ENCODE data around the gene KLF11. TPM values are rescaled to one million over a fixed set of nuclear protein-coding genes. Genes with fewer than 3 reads are reported as not detected.

Gene KLF11
- total and polyA plus RNA-seq, 2 donors (not counting 3 experiments of a cell fraction or from before 2014, with no cell fraction given) = 10.5 to 11.3 TPM

DNA sequence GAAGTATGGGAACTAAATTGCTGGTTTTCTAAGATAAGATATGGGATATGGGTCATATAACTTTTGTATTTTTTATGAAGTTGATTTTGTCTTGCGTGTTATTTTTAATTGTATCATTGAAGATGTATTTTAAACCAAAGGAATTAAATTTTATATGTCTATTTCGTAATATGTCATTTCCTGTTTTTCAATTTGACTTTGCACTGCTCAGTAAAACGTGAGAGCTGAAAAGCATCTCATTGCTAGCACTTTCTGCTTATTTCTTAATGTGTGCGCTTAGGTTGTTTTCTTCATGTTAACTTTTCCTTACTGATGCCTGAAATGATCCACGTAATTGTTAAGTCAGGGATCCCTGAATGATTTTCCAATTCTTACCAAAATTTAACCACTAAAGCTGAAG lies 41.2 kb upstream of the KLF11 start:
- no peak for FAIRE-seq

GRCh38 chr2:10002681-10003080 lies 40.7 kb upstream of the KLF11 start:
- CTCF ChIA-PET = interaction anchor here (1.0 to 3.5 kb wide), 3 partner anchors 11 to 18 kb away, joined by 3 to 14 read pairs (median 3); no protein-coding TSS in a partner anchor
- dilution Hi-C loops (cut with MboI; ENCODE audit: extremely low pct_ligation_motif_present, low sequenced_read_pairs) (no loop called here), intact Hi-C loops (cut with micrococcal nuclease) (no loop called here)
- no peak overlapping the region for H3K4me3 ChIP-seq (replicated peaks in 1 of 3; ENCODE audit: insufficient read depth in 1 of 3, low read depth in 1 of 3, low read length in 3 of 3)
- no peaks in the 10 kb centered on the region for H3K9me3 ChIP-seq (replicated peaks; ENCODE audit: control insufficient read depth, insufficient read depth, low read length)
- TF ChIP-seq FOS (IDR thresholded peaks at IDR 0.05; ENCODE audit: borderline replicate concordance, insufficient read depth, low read length) (no peak), MYC (IDR thresholded peaks at IDR 0.05; ENCODE audit: low read depth, low read length) (no peak), POLR2AphosphoS5 (IDR thresholded peaks at IDR 0.05; ENCODE audit: insufficient read depth, low read depth, low read length) (no peak), JUN (IDR thresholded peaks at IDR 0.05; ENCODE audit: borderline replicate concordance, insufficient read depth, insufficient read length, low read depth) (no peak), POLR2A (IDR thresholded peaks at IDR 0.05; ENCODE audit: low read depth, low read length) (no peak), MAX (IDR thresholded peaks at IDR 0.05; ENCODE audit: insufficient read depth, insufficient read length) (no peak), EZH2 (IDR thresholded peaks at IDR 0.05; ENCODE audit: borderline replicate concordance, low read depth, low read length, severe bottlenecking) (no peak), GATA2 (IDR thresholded peaks at IDR 0.05; ENCODE audit: insufficient read depth, insufficient read length, low read depth, low read length) (no peak)
- TF ChIP-seq, protein P1, sequence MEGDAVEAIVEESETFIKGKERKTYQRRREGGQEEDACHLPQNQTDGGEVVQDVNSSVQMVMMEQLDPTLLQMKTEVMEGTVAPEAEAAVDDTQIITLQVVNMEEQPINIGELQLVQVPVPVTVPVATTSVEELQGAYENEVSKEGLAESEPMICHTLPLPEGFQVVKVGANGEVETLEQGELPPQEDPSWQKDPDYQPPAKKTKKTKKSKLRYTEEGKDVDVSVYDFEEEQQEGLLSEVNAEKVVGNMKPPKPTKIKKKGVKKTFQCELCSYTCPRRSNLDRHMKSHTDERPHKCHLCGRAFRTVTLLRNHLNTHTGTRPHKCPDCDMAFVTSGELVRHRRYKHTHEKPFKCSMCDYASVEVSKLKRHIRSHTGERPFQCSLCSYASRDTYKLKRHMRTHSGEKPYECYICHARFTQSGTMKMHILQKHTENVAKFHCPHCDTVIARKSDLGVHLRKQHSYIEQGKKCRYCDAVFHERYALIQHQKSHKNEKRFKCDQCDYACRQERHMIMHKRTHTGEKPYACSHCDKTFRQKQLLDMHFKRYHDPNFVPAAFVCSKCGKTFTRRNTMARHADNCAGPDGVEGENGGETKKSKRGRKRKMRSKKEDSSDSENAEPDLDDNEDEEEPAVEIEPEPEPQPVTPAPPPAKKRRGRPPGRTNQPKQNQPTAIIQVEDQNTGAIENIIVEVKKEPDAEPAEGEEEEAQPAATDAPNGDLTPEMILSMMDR (IDR thresholded peaks at IDR 0.05; ENCODE audit: extremely low read depth in 1 of 2, insufficient read depth in 1 of 2, low read depth in 1 of 2, low read length in 2 of 2) = no peak
- H2AFZ ChIP-seq (ENCODE audit: low read depth, low read length) = no peak overlapping the region
- DNase-seq (ENCODE audit: low read depth, low spot score) (no peak), FAIRE-seq (no peak)
- no peak overlapping the region for H3K9ac ChIP-seq (replicated peaks; ENCODE audit: extremely low read depth, insufficient read depth, low read length)
- H3K9me1 ChIP-seq (replicated peaks; ENCODE audit: control insufficient read depth, extremely low read depth, insufficient read depth, low read length) = no peaks in the 10 kb centered on the region
- H4K20me1 ChIP-seq (replicated peaks; ENCODE audit: control insufficient read depth, extremely low read depth, insufficient read depth, low read length) = no peaks in the 10 kb centered on the region
- POLR2A ChIA-PET = no interaction called here
- no peaks in the 10 kb centered on the region for H3K36me3 ChIP-seq (ENCODE audit: control insufficient read depth in 2 of 2, extremely low read depth in 1 of 2, insufficient read depth in 2 of 2, low read length in 2 of 2)
- no peaks in the 10 kb centered on the region for H3K27me3 ChIP-seq (ENCODE audit: control insufficient read depth in 2 of 2, insufficient read depth in 2 of 2, low read length in 2 of 2)
- H3K27ac ChIP-seq (ENCODE audit: insufficient read depth, low read depth, low read length) = no peak overlapping the region
- no TSS peak for BruUV-seq (replicated peaks)
- H3K4me1 ChIP-seq (ENCODE audit: control insufficient read depth, extremely low read depth, insufficient read depth, low read length) = no peaks in the 10 kb centered on the region
- H3K4me2 ChIP-seq (ENCODE audit: insufficient read depth, low read length) = no peak overlapping the region
- no peaks in the 10 kb centered on the region for H3K79me2 ChIP-seq (ENCODE audit: control insufficient read depth, insufficient read depth, low read length)

More for the DNA sequence above, 41.2 kb upstream of the KLF11 start:
- Histone ChIP-seq H3K4me1 (ENCODE audit: control insufficient read depth, extremely low read depth, insufficient read depth, low read length) (no peaks in the 10 kb centered on the region), H3K4me2 (ENCODE audit: insufficient read depth, low read length) (no peak overlapping the region), H2AFZ (ENCODE audit: low read depth, low read length) (no peak overlapping the region), H4K20me1 (replicated peaks; ENCODE audit: control insufficient read depth, extremely low read depth, insufficient read depth, low read length) (no peaks in the 10 kb centered on the region), H3K9me3 (replicated peaks; ENCODE audit: control insufficient read depth, insufficient read depth, low read length) (no peaks in the 10 kb centered on the region), H3K79me2 (ENCODE audit: control insufficient read depth, insufficient read depth, low read length) (no peaks in the 10 kb centered on the region), H3K36me3 (ENCODE audit: control insufficient read depth in 2 of 2, extremely low read depth in 1 of 2, insufficient read depth in 2 of 2, low read length in 2 of 2) (no peaks in the 10 kb centered on the region), H3K9ac (replicated peaks; ENCODE audit: extremely low read depth, insufficient read depth, low read length) (no peak overlapping the region), H3K27ac (ENCODE audit: insufficient read depth, low read depth, low read length) (no peak overlapping the region), H3K27me3 (ENCODE audit: control insufficient read depth in 2 of 2, insufficient read depth in 2 of 2, low read length in 2 of 2) (no peaks in the 10 kb centered on the region), H3K9me1 (replicated peaks; ENCODE audit: control insufficient read depth, extremely low read depth, insufficient read depth, low read length) (no peaks in the 10 kb centered on the region), H3K4me3 (replicated peaks in 1 of 3; ENCODE audit: insufficient read depth in 1 of 3, low read depth in 1 of 3, low read length in 3 of 3) (no peak overlapping the region)
- BruUV-seq (replicated peaks) = no TSS peak
- ChIA-PET POLR2A (no interaction called here), CTCF (interaction anchor here (1.0 to 3.5 kb wide), 3 partner anchors 10 to 18 kb away, joined by 3 to 14 read pairs (median 3); no protein-coding TSS in a partner anchor)
- no peak for TF ChIP-seq JUN (IDR thresholded peaks at IDR 0.05; ENCODE audit: borderline replicate concordance, insufficient read depth, insufficient read length, low read depth)
- TF ChIP-seq MAX (IDR thresholded peaks at IDR 0.05; ENCODE audit: insufficient read depth, insufficient read length) = no peak
- TF ChIP-seq POLR2AphosphoS5 (IDR thresholded peaks at IDR 0.05; ENCODE audit: insufficient read depth, low read depth, low read length) = no peak
- TF ChIP-seq GATA2 (IDR thresholded peaks at IDR 0.05; ENCODE audit: insufficient read depth, insufficient read length, low read depth, low read length) = no peak
- intact Hi-C loops (cut with micrococcal nuclease) = no loop called here
- DNase-seq (ENCODE audit: low read depth, low spot score) = no peak
- dilution Hi-C loops (cut with MboI; ENCODE audit: extremely low pct_ligation_motif_present, low sequenced_read_pairs) = no loop called here

Measured in endothelial cell of umbilical vein (primary cell).